HCEC 1CT (cell line): ENCODE measurements around the gene DNAJB5.
A peak's percentile ranks its signal among the peaks of the same experiment; 100 is the strongest.
"Not testable (repeated sequence)": the region's sequence is repeated elsewhere in the genome, so short reads cannot be mapped to it uniquely, and the experiment has no call there.

Source experiments
- DNase-seq: peaks from one replicate; pipeline ENCODE4 v3.0.0-alpha.2; 2017

DNAJB5 gene

GRCh38 chr9:35001285-35001677 is 11.7 kb downstream of the DNAJB5 start:
- no peak for DNase-seq

DNA sequence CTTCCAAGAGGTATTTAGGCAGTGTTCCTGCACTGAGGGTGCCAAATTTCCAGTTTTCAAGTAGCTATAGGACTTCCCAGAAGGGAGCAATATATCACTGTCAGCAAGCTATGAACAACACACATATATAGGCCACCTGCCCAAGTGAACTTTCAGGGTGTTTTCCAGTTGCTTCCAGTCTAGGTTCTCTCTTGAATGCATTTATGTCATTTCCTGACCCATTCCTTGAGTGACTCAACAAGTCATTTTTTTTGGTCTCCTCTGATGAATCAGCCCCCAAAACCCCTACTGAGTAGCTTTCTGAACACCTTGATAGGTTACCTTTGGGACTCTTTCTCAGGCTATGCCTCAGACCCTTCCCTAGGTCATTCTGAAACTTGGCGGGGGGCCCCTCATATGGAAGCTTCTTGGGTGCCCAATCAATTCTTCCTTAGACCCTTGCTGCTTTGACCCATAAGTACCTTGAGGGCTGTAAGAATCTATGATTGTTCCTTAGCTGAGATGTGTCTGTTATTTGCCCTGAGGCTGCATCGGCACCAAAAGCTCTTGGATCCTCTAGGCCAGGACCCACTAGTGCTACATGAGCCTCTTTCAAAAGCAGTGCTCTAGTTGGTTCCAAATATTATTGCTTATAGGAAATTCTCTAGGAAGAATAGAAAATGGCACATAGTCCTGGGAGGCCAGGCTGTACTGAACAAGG is 12.4 kb downstream of the DNAJB5 start:
- DNase-seq, result no peak

- DNase-seq, result no peak
These were observed 13.1 kb downstream of the DNAJB5 start for GRCh38 chr9:35002623-35003022.

DNA sequence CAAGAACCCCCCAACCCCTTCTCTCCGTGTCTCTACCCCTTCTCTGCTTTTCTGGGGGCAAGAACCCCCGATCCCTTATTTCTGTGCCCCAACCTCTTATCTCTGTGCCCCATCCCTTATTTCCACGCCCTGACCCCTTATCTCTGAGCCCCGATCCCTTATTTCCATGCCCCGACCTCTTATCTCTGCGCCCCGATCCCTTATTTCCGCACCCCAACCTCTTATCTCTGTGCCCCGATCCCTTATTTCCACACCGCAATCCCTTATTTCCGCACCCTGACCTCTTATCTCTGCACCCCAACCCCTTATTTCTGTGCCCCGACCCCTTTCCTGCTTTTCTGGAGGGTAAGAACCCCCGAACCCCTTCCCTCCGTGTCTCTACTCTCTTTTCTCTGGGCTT is 14.8 kb downstream of the DNAJB5 start:
- not testable (repeated sequence) for DNase-seq

DNA sequence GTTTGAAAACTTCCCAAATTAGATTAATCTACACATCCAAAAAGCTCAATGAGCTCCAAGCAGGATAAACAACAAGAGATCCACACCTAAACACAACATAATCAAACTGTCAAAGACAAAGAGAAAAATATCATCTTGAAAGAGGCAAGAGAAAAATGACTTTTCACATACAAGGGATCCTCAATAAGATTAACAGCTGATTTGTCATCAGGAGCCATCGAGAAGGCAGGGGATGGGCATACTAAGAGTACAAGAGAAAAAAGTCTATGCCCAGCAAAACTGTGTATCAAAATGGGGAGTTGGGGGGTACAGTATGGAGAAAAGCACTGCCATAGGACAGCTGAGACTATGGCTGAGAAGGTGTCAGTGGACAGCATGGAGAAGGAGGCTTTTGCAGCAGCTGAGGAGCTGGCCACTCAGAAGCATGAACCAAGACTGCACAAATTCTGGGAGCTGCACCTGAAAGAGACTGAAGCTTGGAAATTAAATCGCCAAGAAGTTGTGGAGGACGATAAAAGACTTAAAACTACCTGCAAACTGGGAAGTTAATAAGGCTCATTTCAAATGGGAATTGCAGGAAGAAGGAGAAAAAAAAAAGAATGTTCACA is 20.9 kb downstream of the DNAJB5 start:
- DNase-seq, result no peak

- no peak for DNase-seq
These were observed 25.0 kb downstream of the DNAJB5 start for GRCh38 chr9:35014517-35014916.

- DNase-seq, result not testable (repeated sequence)
These were observed 33.9 kb downstream of the DNAJB5 start for GRCh38 chr9:35023443-35023842.

- no peak for DNase-seq
These were observed 37.1 kb downstream of the DNAJB5 start for GRCh38 chr9:35026671-35027070.

- DNase-seq, result no peak
These were observed 37.8 kb downstream of the DNAJB5 start for GRCh38 chr9:35027374-35027773.

DNA sequence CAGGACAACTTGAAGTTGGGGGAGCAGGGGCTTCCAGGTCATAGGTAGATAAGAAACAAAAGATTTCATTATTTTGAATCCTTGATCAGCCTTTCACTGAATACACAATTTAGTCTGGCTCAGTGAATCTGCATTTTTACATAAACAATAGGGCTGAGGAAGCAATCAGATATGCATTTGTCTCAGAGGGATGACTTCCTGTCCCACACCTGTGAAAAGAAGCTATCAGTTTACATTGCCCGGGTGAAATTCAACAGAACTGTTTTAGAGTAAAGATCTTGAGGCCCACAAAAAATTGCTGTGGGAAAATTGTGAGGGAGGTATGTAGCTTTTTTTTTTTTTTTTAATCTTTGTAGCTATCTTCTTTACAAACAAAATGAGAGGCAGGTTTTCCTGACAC is 38.3 kb downstream of the DNAJB5 start:
- no peak for DNase-seq

GRCh38 chr9:35028341-35028740 is 38.8 kb downstream of the DNAJB5 start:
- DNase-seq, result no peak

GRCh38 chr9:35029241-35029640 is 39.7 kb downstream of the DNAJB5 start:
- no peak for DNase-seq

DNA sequence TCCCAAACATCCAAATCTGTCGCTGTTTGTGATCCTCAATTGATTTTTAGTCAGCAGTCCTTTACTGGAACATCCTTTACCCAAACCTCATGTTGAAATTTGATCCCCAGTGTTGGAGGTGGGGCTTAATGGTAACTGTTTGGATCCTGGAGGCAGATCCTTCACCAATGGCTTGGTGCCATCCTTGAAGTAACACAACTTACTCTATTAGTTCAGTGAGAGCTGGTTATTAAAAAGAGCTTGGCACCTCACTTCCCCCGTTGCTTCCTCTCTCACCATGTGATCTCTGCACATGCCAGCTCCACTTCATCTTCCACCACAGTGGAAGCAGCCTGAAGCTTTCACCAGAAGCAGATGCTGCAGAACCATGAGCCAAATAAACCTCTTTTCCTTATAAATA is 40.3 kb downstream of the DNAJB5 start:
- DNase-seq, result no peak

GRCh38 chr9:35033101-35033500 is 43.6 kb downstream of the DNAJB5 start:
- no peak for DNase-seq

- DNase-seq, result peak; percentile 35
These were observed 46.5 kb downstream of the DNAJB5 start for GRCh38 chr9:35035851-35036701.

DNA sequence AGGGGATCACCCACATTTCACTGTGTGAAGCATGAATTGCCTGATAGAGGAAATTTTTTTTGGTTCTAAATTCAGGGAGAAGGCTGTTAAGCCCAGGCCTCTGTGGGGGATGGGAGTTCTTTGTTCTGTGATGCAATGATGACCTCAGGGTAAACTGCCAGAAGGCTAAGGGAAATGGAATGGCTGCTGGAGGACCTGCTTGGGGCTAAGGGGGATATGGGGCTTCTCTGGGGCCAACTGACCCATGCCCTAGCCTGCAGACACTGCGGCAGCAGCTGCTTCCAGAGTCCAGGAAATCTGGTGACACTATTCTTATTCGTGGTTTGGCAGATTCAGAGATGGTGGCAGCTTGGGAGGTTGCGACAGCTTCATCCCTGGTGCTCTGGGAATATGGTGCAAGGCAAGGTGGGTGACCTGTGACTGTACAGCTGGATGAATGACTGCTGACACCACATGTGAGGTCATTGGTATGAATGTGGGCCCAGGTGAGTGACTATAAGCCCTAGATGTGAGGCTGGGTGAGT is 52.6 kb downstream of the DNAJB5 start:
- peak; percentile 51 for DNase-seq

DNA sequence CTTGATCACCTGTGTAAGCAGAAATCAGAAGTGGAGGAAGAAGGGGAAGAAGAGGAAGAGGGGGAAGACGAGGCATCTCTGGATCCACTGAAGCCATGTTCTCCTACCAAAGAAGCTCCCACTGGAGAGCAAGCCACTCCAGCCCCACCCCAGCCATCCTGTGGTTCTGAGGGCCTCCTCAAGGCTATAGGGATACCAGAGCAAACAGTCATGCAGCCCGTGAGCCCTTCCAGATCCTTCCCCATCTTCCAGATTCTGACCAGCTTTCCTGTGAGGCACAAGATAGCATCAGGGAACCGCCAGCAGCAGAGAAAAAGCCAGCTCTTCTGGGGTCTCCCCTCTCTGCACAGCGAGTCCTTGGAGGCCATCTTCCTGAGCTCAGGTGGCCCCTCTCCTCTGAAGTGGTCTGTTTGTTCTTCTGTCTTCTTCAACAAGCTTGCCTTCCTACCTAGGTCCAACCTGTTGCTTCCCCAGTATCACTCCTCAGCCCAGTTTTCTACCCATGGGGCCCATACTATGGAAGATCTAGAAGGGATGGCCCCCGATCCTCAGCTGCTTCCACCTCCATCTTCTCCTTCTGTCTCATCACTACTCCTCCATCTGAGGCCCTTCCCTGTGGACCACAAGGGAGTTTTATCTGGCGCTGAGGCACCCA is 53.5 kb downstream of the DNAJB5 start:
- DNase-seq, result no peak

DNA sequence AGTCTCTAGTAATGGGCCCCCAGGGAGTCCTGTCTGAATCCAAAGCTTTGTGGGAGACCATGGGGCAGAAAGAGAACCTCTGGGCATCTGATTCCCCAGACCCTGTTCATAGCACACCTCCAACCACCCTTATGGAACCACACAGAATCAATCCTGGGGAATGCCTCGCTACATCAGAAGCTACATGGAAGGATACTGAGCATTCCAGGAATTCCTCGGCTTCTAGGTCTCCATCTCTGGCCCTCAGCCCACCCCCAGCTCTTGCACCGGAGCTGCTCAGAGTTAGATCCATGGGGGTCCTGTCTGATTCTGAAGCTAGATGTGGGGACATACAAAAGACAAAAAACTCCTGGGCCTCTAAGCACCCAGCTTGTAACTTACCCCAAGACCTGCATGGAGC is 54.5 kb downstream of the DNAJB5 start:
- DNase-seq, result no peak
